HepG2 (cell line): ENCODE results near the gene DPM2. TPM values are rescaled to one million over a fixed set of nuclear protein-coding genes. Genes with fewer than 3 reads are reported as not detected.

Experiments
- ATAC-seq: fragments of 200-7000 bp; cut with Tn5 transposase; 3 replicates; pipeline ENCODE4 v1.9.1; 2020; ENCODE audit warnings: mild to moderate bottlenecking, moderate library complexity
- BruUV-seq: library from RNA; stranded (reverse); fragments of 400-500 nt; replicated peaks from 2 replicates; lab custom pipeline; 2021; lab: Mats Ljungman, UMichigan
- CTCF ChIA-PET: fragments of 300-600 bp; formaldehyde crosslinking; extraction: SDS; loops from one replicate; lab custom pipeline; 2021; ENCODE audit warnings: low total read pairs, inconsistent platforms, low intra/inter-chr PET ratio; lab: Yijun Ruan, JAX
- POLR2A ChIA-PET: fragments of 350-600 bp; sonication (Branson Sonifier 250); formaldehyde crosslinking; loops from one replicate; lab custom pipeline; 2020; ENCODE audit warnings: antibody characterized with exemption, inconsistent platforms; lab: Yijun Ruan, JAX
- DNase-seq: peaks from one replicate; pipeline ENCODE4 v3.0.0-alpha.2; 2015; ENCODE audit warnings: low spot score
- FAIRE-seq: peaks from 3 replicates; lab custom pipeline; 2011; peaks lifted over from hg19 to GRCh38; lab: Jason Lieb, UNC
- H2AFZ ChIP-seq: one replicate; pipeline ENCODE4 v1.6.1; 2011; ENCODE audit warnings: low read length, inconsistent platforms
- H3K27ac ChIP-seq: fragments of 300-600 bp; 3 replicates; pipeline ENCODE4 v1.8.0; 2011; ENCODE audit warnings: mixed run types, mild to moderate bottlenecking, mixed read lengths, low read length, inconsistent platforms; ENCODE audit not compliant: insufficient read depth; ENCODE audit errors: extremely low read length
- H3K27me3 ChIP-seq, 2 experiments: fragments of 200-600 bp in 1 of 2; 2 replicates in 1 of 2; 3 replicates in 1 of 2; pipeline versions ENCODE4 v1.6.0 to v1.8.0; 2011; ENCODE audit warnings: low read length in 2 of 2, mild to moderate bottlenecking in 2 of 2, moderate library complexity in 2 of 2, inconsistent platforms in 1 of 2; ENCODE audit not compliant: insufficient read depth in 2 of 2, control insufficient read depth in 1 of 2
- H3K36me3 ChIP-seq, 2 experiments: fragments of 200-600 bp in 1 of 2; replicated peaks in 1 of 2; 2 replicates in 1 of 2; 3 replicates in 1 of 2; pipeline versions ENCODE4 v1.5.1 to v1.8.0; 2011; ENCODE audit warnings: low read length in 2 of 2, inconsistent platforms in 1 of 2; ENCODE audit not compliant: insufficient read depth in 2 of 2, control insufficient read depth in 1 of 2
- H3K4me1 ChIP-seq: 2 replicates; pipeline ENCODE4 v1.5.1; 2012; ENCODE audit warnings: low read length, inconsistent platforms; ENCODE audit not compliant: insufficient read depth
- H3K4me2 ChIP-seq: 2 replicates; pipeline ENCODE4 v1.6.0; 2011; ENCODE audit warnings: low read depth, low read length, inconsistent platforms
- H3K4me3 ChIP-seq, 3 experiments: fragments of 200-600 bp in 1 of 3; sonication (generic), shearing (Covaris generic) in 1 of 3; replicated peaks in 1 of 3; 2 replicates each; pipeline ENCODE4 v1.5.1; 2011 to 2016; ENCODE audit warnings: low read length in 3 of 3, inconsistent platforms in 2 of 3, low read depth in 2 of 3, mild to moderate bottlenecking in 2 of 3, control low read depth in 1 of 3, mixed read lengths in 1 of 3; ENCODE audit not compliant: insufficient read depth in 1 of 3
- H3K79me2 ChIP-seq: one replicate; pipeline ENCODE4 v1.6.1; 2011; ENCODE audit warnings: low read length, inconsistent platforms; ENCODE audit not compliant: insufficient read depth
- H3K9ac ChIP-seq: 2 replicates; pipeline ENCODE4 v1.6.0; 2011; ENCODE audit warnings: mild to moderate bottlenecking, low read depth, low read length, inconsistent platforms; ENCODE audit not compliant: insufficient read depth
- H3K9me3 ChIP-seq: 2 replicates; pipeline ENCODE4 v1.5.1; 2012; ENCODE audit warnings: mild to moderate bottlenecking, low read length
- H4K20me1 ChIP-seq: 2 replicates; pipeline ENCODE4 v1.6.0; 2011; ENCODE audit warnings: inconsistent platforms, mild to moderate bottlenecking, low read length, moderate library complexity; ENCODE audit not compliant: insufficient read depth
- AGO2 ChIP-seq: fragments of 200-400 bp; formaldehyde crosslinking; optimal IDR thresholded peaks from 2 replicates; pipeline ENCODE3; 2017; ENCODE audit warnings: mild to moderate bottlenecking, low read depth, low read length, moderate library complexity
- ELF1 ChIP-seq: sonication (generic); formaldehyde crosslinking; IDR thresholded peaks from 2 replicates; pipeline ENCODE4 v1.4.0; 2020; ENCODE audit warnings: missing genetic modification reagents
- PTBP1 ChIP-seq: fragments of 200-400 bp; formaldehyde crosslinking; IDR thresholded peaks from 2 replicates; pipeline ENCODE4 v1.6.1; 2018; ENCODE audit warnings: low read length, low read depth; ENCODE audit not compliant: poor library complexity, severe bottlenecking
- WGBS: methylation state at CpG from one replicate; pipeline ENCODE4 v1.1.6; 2017; ENCODE audit warnings: low lambda C conversion rate; 5-methylcytosine and 5-hydroxymethylcytosine counted together
- in situ Hi-C: cut with HindIII; loops from 2 replicates; pipeline ENCODE4 v1.10.0; 2017; ENCODE audit warnings: low pct_unique_long_range_greater_than_20kb; ENCODE audit not compliant: extremely low pct_ligation_motif_present
- intact Hi-C: fragments of 100-400 bp; cut with micrococcal nuclease; formaldehyde crosslinking; loops from one replicate; pipeline ENCODE4 v1.10.0; 2022; ENCODE audit not compliant: unreplicated experiment
- polyA plus RNA-seq, 8 experiments: library from polyadenylated mRNA; depleted of rRNA in 3 of 8; stranded (reverse) in 7 of 8; unstranded in 1 of 8; fragments of >200 nt; fragmentation: Illumina TruSeq in 4 of 8; extraction: Trizol in 4 of 8; gene quantifications; 2 replicates each; pipeline versions ENCODE4 v1.2.1 to v1.2.3, GENCODE V29; 2011 to 2016; ENCODE audit warnings: low read depth in 4 of 8, missing spikeins in 1 of 8, mixed read lengths in 1 of 8; ENCODE audit not compliant: insufficient read depth in 1 of 8
- total RNA-seq, 5 experiments: library from RNA; depleted of rRNA; stranded (reverse); fragments of >200 nt; fragmentation: Illumina TruSeq; extraction: Trizol; gene quantifications; 2 replicates each; pipeline ENCODE4 v1.2.3, GENCODE V29; 2016; ENCODE audit warnings: low read depth in 1 of 5
- TF ChIP-seq, protein P1 (sequence below): sonication (generic); formaldehyde crosslinking; IDR thresholded peaks from 2 replicates; pipeline ENCODE4 v1.4.0; 2020; ENCODE audit warnings: missing genetic modification reagents

The DPM2 gene
- total and polyA plus RNA-seq, 2 of the 13 experiments (the other 11 are each of a cell fraction or from before 2014, with no cell fraction given): 24.8 to 35.3 TPM

DNA sequence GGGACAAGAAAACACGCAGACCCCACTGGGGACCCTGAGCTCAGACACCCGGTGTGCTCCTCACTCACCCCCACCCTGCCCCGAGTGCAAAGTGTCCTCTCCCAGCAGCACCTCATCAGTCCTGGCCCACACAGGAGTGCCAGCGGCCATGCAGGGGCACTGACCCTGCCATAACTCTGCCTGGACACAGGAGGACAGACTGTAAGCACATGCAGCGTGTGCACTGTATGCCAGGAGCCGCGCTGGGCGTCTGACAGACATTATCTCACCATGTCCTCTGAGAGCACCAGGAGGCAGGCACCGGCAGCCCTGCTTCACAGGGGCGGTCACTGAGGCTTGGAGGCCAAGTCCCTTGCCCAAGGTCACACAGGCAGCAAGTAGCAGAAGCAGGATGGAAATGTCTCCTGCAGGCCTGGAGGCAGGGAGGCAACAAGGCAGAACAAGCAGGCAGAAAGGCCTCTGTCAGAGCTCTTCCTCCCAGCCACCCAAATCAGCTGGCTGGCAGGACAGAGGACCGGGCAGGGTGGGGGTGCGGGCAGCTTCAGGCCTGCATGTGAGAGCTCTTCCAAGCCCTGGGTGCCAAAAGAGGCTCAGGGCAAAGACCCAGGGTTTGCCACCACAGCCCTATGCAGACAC, 34.7 kb upstream of the DPM2 start:
- Histone ChIP-seq H3K4me1 (peaks cover 68% of the 10 kb centered on the region), H3K9me3 (no peaks in the 10 kb centered on the region), H3K4me2 (no peak overlapping the region), H3K9ac (no peak overlapping the region), H3K79me2 (peaks cover 95% of the 10 kb centered on the region), H4K20me1 (peaks cover 22% of the 10 kb centered on the region; the same call in 1 of the 2 replicates), H3K27me3 (no peaks in the 10 kb centered on the region), H3K27ac (no peak overlapping the region), H3K4me3 (no peak overlapping the region), H2AFZ (no peak overlapping the region), H3K36me3 (peaks cover 0 to 4% of the 10 kb centered on the region in 2 experiments; a peak in 2 of 5 replicates)
- ChIA-PET POLR2A (no interaction called here), CTCF (no interaction called here)
- intact Hi-C loops: no loop called here
- in situ Hi-C loops: no loop called here
- 100% methylated on average over 3 of the region's 12 CpGs for WGBS
- no TSS peak for BruUV-seq
- TF ChIP-seq AGO2: peak; percentile 25
- TF ChIP-seq PTBP1: no peak
- no peak for TF ChIP-seq ELF1
- TF ChIP-seq, protein P1, sequence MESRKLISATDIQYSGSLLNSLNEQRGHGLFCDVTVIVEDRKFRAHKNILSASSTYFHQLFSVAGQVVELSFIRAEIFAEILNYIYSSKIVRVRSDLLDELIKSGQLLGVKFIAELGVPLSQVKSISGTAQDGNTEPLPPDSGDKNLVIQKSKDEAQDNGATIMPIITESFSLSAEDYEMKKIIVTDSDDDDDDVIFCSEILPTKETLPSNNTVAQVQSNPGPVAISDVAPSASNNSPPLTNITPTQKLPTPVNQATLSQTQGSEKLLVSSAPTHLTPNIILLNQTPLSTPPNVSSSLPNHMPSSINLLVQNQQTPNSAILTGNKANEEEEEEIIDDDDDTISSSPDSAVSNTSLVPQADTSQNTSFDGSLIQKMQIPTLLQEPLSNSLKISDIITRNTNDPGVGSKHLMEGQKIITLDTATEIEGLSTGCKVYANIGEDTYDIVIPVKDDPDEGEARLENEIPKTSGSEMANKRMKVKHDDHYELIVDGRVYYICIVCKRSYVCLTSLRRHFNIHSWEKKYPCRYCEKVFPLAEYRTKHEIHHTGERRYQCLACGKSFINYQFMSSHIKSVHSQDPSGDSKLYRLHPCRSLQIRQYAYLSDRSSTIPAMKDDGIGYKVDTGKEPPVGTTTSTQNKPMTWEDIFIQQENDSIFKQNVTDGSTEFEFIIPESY (CRISPR knock-in tag): 0 out of 2 replicates have a peak, but pooled peaks have one; percentile 10
- DNase-seq (no peak), FAIRE-seq (no peak), ATAC-seq (no peak)
